K562 (cell line): Measurements from ENCODE around the gene SKAP1. TPM values are rescaled to one million over a fixed set of nuclear protein-coding genes. Genes with fewer than 3 reads are reported as not detected.
A peak's percentile ranks its signal among the peaks of the same experiment; 100 is the strongest.

Source experiments
- ATAC-seq: fragments of 200-7000 bp; cut with Tn5 transposase; 3 replicates; pipeline ENCODE4 v1.9.1; 2020; ENCODE audit warnings: moderate library complexity
- BruUV-seq: library from RNA; stranded (reverse); fragments of 400-500 nt; replicated peaks from 2 replicates; lab custom pipeline; 2021; lab: Mats Ljungman, UMichigan
- CTCF ChIA-PET: fragments of 300-600 bp; formaldehyde crosslinking; extraction: SDS; loops from one replicate; lab custom pipeline; 2021; ENCODE audit warnings: low intra/inter-chr PET ratio; lab: Yijun Ruan, JAX
- POLR2A ChIA-PET: fragments of 300-600, 350-650 bp; sonication (Branson Sonifier 250); formaldehyde crosslinking; extraction: SDS; loops from one replicate; lab custom pipeline; 2021; ENCODE audit warnings: antibody characterized with exemption, inconsistent platforms; lab: Yijun Ruan, JAX
- DNase-seq, 4 experiments: peaks; one replicate each; pipeline versions ENCODE4 v3.0.0 to v3.0.0-alpha.2; 2011 to 2018; ENCODE audit warnings: low spot score in 3 of 4, mixed read lengths in 3 of 4; ENCODE audit errors: extremely low read depth in 1 of 4
- FAIRE-seq: peaks from 2 replicates; lab custom pipeline; 2011; peaks lifted over from hg19 to GRCh38; lab: Jason Lieb, UNC
- H2AFZ ChIP-seq: 2 replicates; pipeline ENCODE4 v1.6.0; 2011; ENCODE audit warnings: low read depth, low read length, control low read depth, inconsistent platforms
- H3K27ac ChIP-seq: fragments of 200-600 bp; 3 replicates; pipeline ENCODE4 v1.8.0; 2011; ENCODE audit warnings: low read depth, mild to moderate bottlenecking, control low read depth, inconsistent platforms, low read length, moderate library complexity, mixed read lengths; ENCODE audit errors: extremely low read depth
- H3K27me3 ChIP-seq, 2 experiments: fragments of 300-600 bp in 1 of 2; 2 replicates in 1 of 2; 3 replicates in 1 of 2; pipeline versions ENCODE4 v1.6.0 to v1.8.0; 2011; ENCODE audit warnings: inconsistent platforms in 2 of 2, low read length in 2 of 2, mild to moderate bottlenecking in 1 of 2, mixed read lengths in 1 of 2, moderate library complexity in 1 of 2; ENCODE audit not compliant: control insufficient read depth in 2 of 2, insufficient read depth in 2 of 2
- H3K36me3 ChIP-seq: fragments of 300-600 bp; 3 replicates; pipeline ENCODE4 v1.8.0; 2011; ENCODE audit warnings: mild to moderate bottlenecking, low read length, inconsistent platforms; ENCODE audit not compliant: control insufficient read depth, insufficient read depth
- H3K4me1 ChIP-seq, 2 experiments: fragments of 200-600 bp in 1 of 2; replicated peaks in 1 of 2; 2 replicates in 1 of 2; 3 replicates in 1 of 2; pipeline versions ENCODE4 v1.5.1 to v1.8.0; 2011; ENCODE audit warnings: inconsistent platforms in 2 of 2, low read length in 2 of 2, mild to moderate bottlenecking in 1 of 2, mixed read lengths in 1 of 2, moderate library complexity in 1 of 2; ENCODE audit not compliant: control insufficient read depth in 2 of 2, insufficient read depth in 2 of 2
- H3K4me2 ChIP-seq: 2 replicates; pipeline ENCODE4 v1.6.1; 2011; ENCODE audit warnings: low read length, control low read depth, inconsistent platforms, mixed read lengths; ENCODE audit not compliant: insufficient read depth
- H3K4me3 ChIP-seq: fragments of 200-600 bp; sonication (generic), shearing (Covaris generic); 2 replicates; pipeline ENCODE4 v1.5.1; 2016; ENCODE audit warnings: control low read depth, inconsistent platforms
- H3K79me2 ChIP-seq: fragments of 200-600 bp; 3 replicates; pipeline ENCODE4 v1.8.0; 2011; ENCODE audit warnings: low read length, inconsistent platforms; ENCODE audit not compliant: control insufficient read depth, insufficient read depth
- H3K9ac ChIP-seq, 2 experiments: 2 replicates each; pipeline versions ENCODE4 v1.6.0 to v1.6.1; 2011; ENCODE audit warnings: low read depth in 2 of 2, low read length in 2 of 2, control low read depth in 1 of 2, inconsistent platforms in 1 of 2, mild to moderate bottlenecking in 1 of 2, mixed read lengths in 1 of 2; ENCODE audit not compliant: insufficient read depth in 1 of 2
- H3K9me1 ChIP-seq: one replicate; pipeline ENCODE4 v1.6.0; 2011; ENCODE audit warnings: inconsistent platforms, mild to moderate bottlenecking, low read length, moderate library complexity; ENCODE audit not compliant: control insufficient read depth, insufficient read depth
- H3K9me3 ChIP-seq: replicated peaks from 2 replicates; pipeline ENCODE4 v1.5.1; 2011; ENCODE audit warnings: low read depth, low read length, inconsistent platforms; ENCODE audit not compliant: control insufficient read depth, insufficient read depth
- H4K20me1 ChIP-seq: replicated peaks from 2 replicates; pipeline ENCODE4 v1.6.1; 2011; ENCODE audit warnings: low read length, inconsistent platforms, mixed read lengths; ENCODE audit not compliant: control insufficient read depth, insufficient read depth
- CLOCK ChIP-seq: fragments of 250-450 bp; sonication (Bioruptor Pico); IDR thresholded peaks from 2 replicates; pipeline ENCODE4 v1.4.0; 2020; ENCODE audit warnings: mild to moderate bottlenecking, moderate library complexity, borderline replicate concordance
- ZBTB2 ChIP-seq: fragments of 450-650 bp; IDR thresholded peaks from 2 replicates; pipeline ENCODE4 v1.6.1; 2016; ENCODE audit warnings: antibody characterized with exemption
- WGBS: fragments of 100-300 bp; shearing (Covaris generic); methylation state at CpG from one replicate; pipeline ENCODE4 v1.1.6; 2016; ENCODE audit warnings: low coverage, mixed read lengths; ENCODE audit not compliant: insufficient coverage; ENCODE audit errors: missing lambda C conversion rate; 5-methylcytosine and 5-hydroxymethylcytosine counted together
- in situ Hi-C: fragments of 300-500 bp; cut with MboI; formaldehyde crosslinking; loops from 4 replicates; pipeline ENCODE4 v1.15.0; 2018; ENCODE audit warnings: inconsistent platforms, mixed read lengths
- intact Hi-C: fragments of 100-400 bp; cut with micrococcal nuclease; formaldehyde crosslinking; loops from 2 replicates; pipeline ENCODE4 v1.14.2; 2022
- polyA plus RNA-seq, 8 experiments: library from polyadenylated mRNA; depleted of rRNA in 4 of 8; stranded (reverse) in 5 of 8; unstranded in 3 of 8; fragments of >200 nt; fragmentation: Nextera tagmentation in 2 of 8; fragmentation: Illumina TruSeq in 1 of 8; extraction: Ambion mirVana in 2 of 8; extraction: Trizol in 1 of 8; gene quantifications; 2 replicates each; pipeline versions ENCODE4 v1.2.1 to v1.2.3, GENCODE V29; 2011 to 2014; ENCODE audit warnings: inconsistent platforms in 1 of 8, missing spikeins in 1 of 8
- total RNA-seq, 7 experiments: library from RNA; depleted of rRNA in 6 of 7; stranded (reverse); fragments of >200 nt in 6 of 7; fragmentation: Illumina TruSeq in 2 of 7; extraction: Trizol in 2 of 7; gene quantifications; 2 replicates each; pipeline versions ENCODE4 v1.2.1 to v1.2.3, GENCODE V29; 2011 to 2021; ENCODE audit warnings: low replicate concordance in 1 of 7

Gene SKAP1
- total and polyA plus RNA-seq, 9 of the 15 experiments (the other 6 are each of a cell fraction or from before 2014, with no cell fraction given), result 0.06 to 0.80 (median 0.10) TPM; not detected in 4

GRCh38 chr17:48239603-48239995 is 190.4 kb downstream of the SKAP1 start:
- peak overlapping the region in 1 of 2 experiments; percentile 36; a peak in 1 of 4 replicates for H3K9ac ChIP-seq

More at GRCh38 chr17:48239603-48239995, 190.4 kb downstream of the SKAP1 start:
- Histone ChIP-seq H3K4me3 (no peak overlapping the region), H3K4me2 (no peak overlapping the region), H3K4me1 (peaks cover 12 to 62% of the 10 kb centered on the region in 2 experiments), H3K27me3 (no peaks in the 10 kb centered on the region), H2AFZ (peak overlapping the region; percentile 88), H3K36me3 (no peaks in the 10 kb centered on the region; the same call in 2 of the 3 replicates), H3K9me3 (no peaks in the 10 kb centered on the region), H3K79me2 (no peaks in the 10 kb centered on the region), H3K9me1 (no peaks in the 10 kb centered on the region), H3K27ac (peak overlapping the region; percentile 74; the same call in 1 of the 3 replicates), H4K20me1 (no peaks in the 10 kb centered on the region)
- intact Hi-C loops, result no loop called here
- FAIRE-seq (no peak), DNase-seq (no peak), ATAC-seq (no peak)
- ChIA-PET CTCF (no interaction called here), POLR2A (interaction anchor here (0.6 to 1.6 kb wide), 7 partner anchors 9 to 131 kb away, joined by 3 to 6 read pairs (median 4); no protein-coding TSS in a partner anchor)
- in situ Hi-C loops, result no loop called here
- no peak for TF ChIP-seq CLOCK
- TF ChIP-seq ZBTB2, result 0 out of 2 replicates have a peak, but pooled peaks have one; percentile 12
- WGBS, result 36% methylated on average over 1 of the region's 1 CpG
- no TSS peak for BruUV-seq
